HG02938 (cell line): ENCODE measurements around the gene NDUFV2.
A peak's percentile ranks its signal among the peaks of the same experiment; 100 is the strongest.

Experiments
- ATAC-seq: cut with Tn5 transposase; IDR thresholded peaks from one replicate; pipeline ENCODE4 v1.9.1; 2021; ENCODE audit warnings: mild to moderate bottlenecking, moderate library complexity; ENCODE audit not compliant: unreplicated experiment

NDUFV2 gene

GRCh38 chr18:9102508-9103375 is at the start of gene NDUFV2:
NDUFV2 (plus strand) TSS chr18:9102699; CDS start chr18:9102744, 45 bp downstream.
- peak; percentile 87 for ATAC-seq

GRCh38 chr18:9053814-9054213 is 48.7 kb upstream of the NDUFV2 start:
- ATAC-seq, result no peak

GRCh38 chr18:9055185-9055584 is 47.3 kb upstream of the NDUFV2 start:
- ATAC-seq, result no peak

- no peak for ATAC-seq
These were observed 46.9 kb upstream of the NDUFV2 start for GRCh38 chr18:9055626-9056025.

- ATAC-seq, result no peak
These were observed 44.9 kb upstream of the NDUFV2 start for GRCh38 chr18:9057646-9058045.

GRCh38 chr18:9058406-9058805 is 44.1 kb upstream of the NDUFV2 start:
- ATAC-seq, result no peak

- no peak for ATAC-seq
These were observed 40.1 kb upstream of the NDUFV2 start for GRCh38 chr18:9062418-9062751.

- ATAC-seq, result no peak
These were observed 36.6 kb upstream of the NDUFV2 start for GRCh38 chr18:9065864-9066263.

- ATAC-seq, result peak; percentile 31
These were observed 36.1 kb upstream of the NDUFV2 start for GRCh38 chr18:9066358-9066757.

GRCh38 chr18:9066817-9067306 is 35.6 kb upstream of the NDUFV2 start:
- peak; percentile 82 for ATAC-seq

- ATAC-seq, result no peak
These were observed 34.7 kb upstream of the NDUFV2 start for GRCh38 chr18:9067823-9068222.

GRCh38 chr18:9068346-9068745 is 34.2 kb upstream of the NDUFV2 start:
- no peak for ATAC-seq

- ATAC-seq, result no peak
These were observed 32.9 kb upstream of the NDUFV2 start for GRCh38 chr18:9069601-9070000.

- no peak for ATAC-seq
These were observed 32.3 kb upstream of the NDUFV2 start for GRCh38 chr18:9070212-9070611.

- no peak for ATAC-seq
These were observed 22.5 kb upstream of the NDUFV2 start for GRCh38 chr18:9079818-9080528.

GRCh38 chr18:9081940-9082339 is 20.6 kb upstream of the NDUFV2 start:
- no peak for ATAC-seq

GRCh38 chr18:9082711-9083510 is 19.6 kb upstream of the NDUFV2 start:
- ATAC-seq, result peak; percentile 81

GRCh38 chr18:9086015-9086414 is 16.5 kb upstream of the NDUFV2 start:
- no peak for ATAC-seq

- no peak for ATAC-seq
These were observed 15.9 kb upstream of the NDUFV2 start for GRCh38 chr18:9086624-9087023.

- ATAC-seq, result no peak
These were observed 15.4 kb upstream of the NDUFV2 start for GRCh38 chr18:9087144-9087543.

GRCh38 chr18:9088252-9088651 is 14.2 kb upstream of the NDUFV2 start:
- ATAC-seq, result no peak
